Panc1 (cell line): Measurements from ENCODE around the gene ISLR2.

ENCODE experiments used
- CTCF ChIP-seq: fragments of 450-650 bp; IDR thresholded peaks from 2 replicates; pipeline ENCODE4 v1.5.1; 2017; ENCODE audit warnings: mild to moderate bottlenecking
- POLR2AphosphoS5 ChIP-seq: IDR thresholded peaks from 2 replicates; pipeline ENCODE4 v1.6.1; 2012; ENCODE audit warnings: mild to moderate bottlenecking, low read depth, low read length, moderate library complexity
- REST ChIP-seq, 2 experiments: IDR thresholded peaks; 2 replicates each; pipeline ENCODE4 v1.6.1; 2011 to 2012; ENCODE audit warnings: low read depth in 2 of 2, control low read depth in 1 of 2, low read length in 1 of 2, mild to moderate bottlenecking in 1 of 2, moderate library complexity in 1 of 2; ENCODE audit not compliant: insufficient read depth in 1 of 2
- SIN3A ChIP-seq: IDR thresholded peaks from 2 replicates; pipeline ENCODE4 v1.6.1; 2012; ENCODE audit warnings: low read depth, mild to moderate bottlenecking, low read length, moderate library complexity, borderline replicate concordance; ENCODE audit not compliant: insufficient read depth
- TCF7L2 ChIP-seq: IDR thresholded peaks from 2 replicates; pipeline ENCODE4 v1.6.1; 2011; ENCODE audit warnings: mild to moderate bottlenecking, low read depth, low read length, inconsistent platforms

- TF ChIP-seq CTCF (no peak), POLR2AphosphoS5 (no peak), SIN3A (no peak), REST (IDR thresholded peaks at IDR 0.05; ENCODE audit: insufficient read depth in 1 of 2, low read depth in 2 of 2, low read length in 1 of 2) (no peak), TCF7L2 (no peak)
These were observed 22.3 kb upstream of the ISLR2 start for GRCh38 chr15:74108111-74108510.
